ENCODE results near the gene MFAP2.

Gene MFAP2

GRCh38 chr1:17007121-17007520 is 26.7 kb upstream of the MFAP2 start:
- Histone ChIP-seq H3K4me2 (no peak overlapping the region), H3K27ac (no peak overlapping the region), H3K36me3 (ENCODE audit: insufficient read depth) (no peaks in the 10 kb centered on the region), H3K4me3 (IDR thresholded peaks at IDR 0.05; ENCODE audit: insufficient read depth, low read depth, low read length) (no peak overlapping the region), H3K4me1 (ENCODE audit: low read depth, poor library complexity, severe bottlenecking) (peaks cover 27% of the 10 kb centered on the region), H3K27me3 (ENCODE audit: insufficient read depth, low read depth) (peaks cover 7% of the 10 kb centered on the region; the same call in 1 of the 2 replicates), H3K9ac (no peak overlapping the region), H2AFZ (ENCODE audit: low read depth) (no peak overlapping the region), H3K79me2 (ENCODE audit: insufficient read depth, low read depth) (no peaks in the 10 kb centered on the region), H4K20me1 (ENCODE audit: insufficient read depth) (no peaks in the 10 kb centered on the region)
- TF ChIP-seq CTCF (conservative IDR thresholded peaks at IDR 0.05; ENCODE audit: low read depth, low read length) = no peak

- no peaks in the 10 kb centered on the region for H3K36me3 ChIP-seq (ENCODE audit: insufficient read depth)
- H4K20me1 ChIP-seq (ENCODE audit: insufficient read depth) = no peaks in the 10 kb centered on the region
- H3K4me3 ChIP-seq (IDR thresholded peaks at IDR 0.05; ENCODE audit: insufficient read depth, low read depth, low read length) = no peak overlapping the region
- no peaks in the 10 kb centered on the region for H3K79me2 ChIP-seq (ENCODE audit: insufficient read depth, low read depth)
- H3K4me1 ChIP-seq (ENCODE audit: low read depth, poor library complexity, severe bottlenecking) = peaks cover 15% of the 10 kb centered on the region
- no peaks in the 10 kb centered on the region; the same call in 1 of the 2 replicates for H3K27me3 ChIP-seq (ENCODE audit: insufficient read depth, low read depth)
- H3K9ac ChIP-seq = no peak overlapping the region
- TF ChIP-seq CTCF (conservative IDR thresholded peaks at IDR 0.05; ENCODE audit: low read depth, low read length) = no peak
- H2AFZ ChIP-seq (ENCODE audit: low read depth) = no peak overlapping the region
- no peak overlapping the region for H3K4me2 ChIP-seq
- no peak overlapping the region for H3K27ac ChIP-seq
These were observed 24.9 kb upstream of the MFAP2 start for GRCh38 chr1:17005365-17005740.

GRCh38 chr1:17004466-17005364 is 24.3 kb upstream of the MFAP2 start:
- Histone ChIP-seq H3K27me3 (ENCODE audit: insufficient read depth, low read depth) (no peaks in the 10 kb centered on the region), H3K4me2 (no peak overlapping the region), H3K36me3 (ENCODE audit: insufficient read depth) (no peaks in the 10 kb centered on the region)

GRCh38 chr1:17002524-17002902 is 22.1 kb upstream of the MFAP2 start:
- no peak overlapping the region for H3K27ac ChIP-seq
- no peaks in the 10 kb centered on the region for H3K27me3 ChIP-seq (ENCODE audit: insufficient read depth, low read depth)
- no peaks in the 10 kb centered on the region for H4K20me1 ChIP-seq (ENCODE audit: insufficient read depth)

More at GRCh38 chr1:17004466-17005364, 24.3 kb upstream of the MFAP2 start:
- no peak overlapping the region for H3K27ac ChIP-seq
- H3K4me3 ChIP-seq (IDR thresholded peaks at IDR 0.05; ENCODE audit: insufficient read depth, low read depth, low read length) = no peak overlapping the region
- no peak for TF ChIP-seq CTCF (conservative IDR thresholded peaks at IDR 0.05; ENCODE audit: low read depth, low read length)
- H2AFZ ChIP-seq (ENCODE audit: low read depth) = no peak overlapping the region
- H3K4me1 ChIP-seq (ENCODE audit: low read depth, poor library complexity, severe bottlenecking) = peaks cover 10% of the 10 kb centered on the region
- H4K20me1 ChIP-seq (ENCODE audit: insufficient read depth) = no peaks in the 10 kb centered on the region
- no peak overlapping the region for H3K9ac ChIP-seq
- H3K79me2 ChIP-seq (ENCODE audit: insufficient read depth, low read depth) = no peaks in the 10 kb centered on the region

More at GRCh38 chr1:17002524-17002902, 22.1 kb upstream of the MFAP2 start:
- no peaks in the 10 kb centered on the region for H3K79me2 ChIP-seq (ENCODE audit: insufficient read depth, low read depth)
- H3K4me2 ChIP-seq = no peak overlapping the region
- peaks cover 7% of the 10 kb centered on the region for H3K4me1 ChIP-seq (ENCODE audit: low read depth, poor library complexity, severe bottlenecking)
- no peak for TF ChIP-seq CTCF (conservative IDR thresholded peaks at IDR 0.05; ENCODE audit: low read depth, low read length)
- no peak overlapping the region for H3K9ac ChIP-seq
- H2AFZ ChIP-seq (ENCODE audit: low read depth) = no peak overlapping the region
- no peaks in the 10 kb centered on the region for H3K36me3 ChIP-seq (ENCODE audit: insufficient read depth)
- no peak overlapping the region for H3K4me3 ChIP-seq (IDR thresholded peaks at IDR 0.05; ENCODE audit: insufficient read depth, low read depth, low read length)
